Astrocyte (in vitro differentiated cells and primary cell): ENCODE data around the gene SMIM41.

Experiments
- CTCF ChIP-seq: IDR thresholded peaks from 2 replicates; pipeline ENCODE4 v1.5.1; 2011; ENCODE audit warnings: low read depth, mild to moderate bottlenecking, inconsistent platforms, low read length, moderate library complexity; ENCODE audit not compliant: insufficient read depth
- EZH2 ChIP-seq: IDR thresholded peaks from 2 replicates; pipeline ENCODE4 v1.6.1; 2012; ENCODE audit warnings: mild to moderate bottlenecking, low read length, inconsistent platforms; ENCODE audit not compliant: insufficient read depth

DNA sequence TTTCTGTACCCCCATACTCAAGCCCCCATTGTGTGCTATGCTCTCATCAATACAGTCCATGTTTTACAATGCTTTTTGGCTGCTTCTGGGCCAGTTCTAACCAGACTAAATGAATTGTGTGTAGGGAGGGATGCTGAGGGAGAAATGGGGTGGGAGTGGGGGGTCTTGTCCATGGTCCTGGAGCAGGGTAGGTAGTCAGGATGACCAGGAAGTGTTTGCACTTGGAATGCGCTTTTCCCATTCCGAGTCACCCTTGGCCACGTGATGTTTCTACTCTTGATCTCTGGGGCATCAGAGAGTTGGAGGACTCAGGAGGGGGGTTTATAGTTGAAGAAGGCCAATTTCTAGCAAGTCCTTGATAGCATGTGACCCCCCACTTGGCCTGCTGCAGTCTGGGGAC, 1.2 kb upstream of the SMIM41 start:
- TF ChIP-seq CTCF (no peak), EZH2 (no peak)
